IMR-90 (cell line): Measurements from ENCODE around the gene TTLL9. TPM values are rescaled to one million over a fixed set of nuclear protein-coding genes. Genes with fewer than 3 reads are reported as not detected.

Experiments
- ATAC-seq: fragments of 200-7000 bp; cut with Tn5 transposase; 2 replicates; pipeline ENCODE4 v1.9.1; 2020; ENCODE audit warnings: low read depth, mild to moderate bottlenecking, moderate library complexity
- BruUV-seq: library from RNA; stranded (reverse); fragments of 400-500 nt; replicated peaks from 2 replicates; lab custom pipeline; 2021; lab: Mats Ljungman, UMichigan
- CTCF ChIA-PET: fragments of 300-600 bp; formaldehyde crosslinking; extraction: SDS; loops from one replicate; lab custom pipeline; 2021; ENCODE audit warnings: antibody characterized with exemption; lab: Yijun Ruan, JAX
- POLR2A ChIA-PET: fragments of 300-600 bp; sonication (Branson Sonifier 250); formaldehyde crosslinking; loops from one replicate; lab custom pipeline; 2022; ENCODE audit warnings: antibody characterized with exemption; ENCODE audit not compliant: unreplicated experiment; lab: Charles Lee
- DNase-seq: peaks from one replicate; pipeline ENCODE4 v3.0.0; 2013
- H2AFZ ChIP-seq: replicated peaks from 2 replicates; pipeline ENCODE3; 2013; ENCODE audit warnings: low read length, mild to moderate bottlenecking; ENCODE audit not compliant: poor library complexity
- H2AK5ac ChIP-seq: 2 replicates; pipeline ENCODE4 v1.6.1; 2013; ENCODE audit warnings: low read depth, low read length, inconsistent platforms
- H2AK9ac ChIP-seq: replicated peaks from 2 replicates; pipeline ENCODE3; 2013; ENCODE audit warnings: mild to moderate bottlenecking, low read depth, low read length, moderate library complexity; ENCODE audit not compliant: poor library complexity
- H2BK120ac ChIP-seq: 2 replicates; pipeline ENCODE4 v1.6.1; 2013; ENCODE audit warnings: low read depth, low read length, inconsistent platforms
- H2BK15ac ChIP-seq: 3 replicates; pipeline ENCODE4 v1.6.1; 2013; ENCODE audit warnings: low read depth, low read length, inconsistent platforms
- H2BK20ac ChIP-seq: 2 replicates; pipeline ENCODE4 v1.6.1; 2013; ENCODE audit warnings: low read depth, mild to moderate bottlenecking, inconsistent platforms, low read length, moderate library complexity
- H2BK5ac ChIP-seq: 2 replicates; pipeline ENCODE4 v1.6.1; 2013; ENCODE audit warnings: mild to moderate bottlenecking, low read depth, low read length, inconsistent platforms; ENCODE audit not compliant: poor library complexity, severe bottlenecking
- H3K14ac ChIP-seq: replicated peaks from 2 replicates; pipeline ENCODE4 v1.6.1; 2013; ENCODE audit warnings: low read depth, low read length, inconsistent platforms
- H3K18ac ChIP-seq: 2 replicates; pipeline ENCODE4 v1.6.1; 2013; ENCODE audit warnings: low read depth, low read length, control low read depth
- H3K23ac ChIP-seq: 2 replicates; pipeline ENCODE4 v1.6.1; 2013; ENCODE audit warnings: low read depth, low read length, inconsistent platforms
- H3K27ac ChIP-seq: 2 replicates; pipeline ENCODE4 v1.5.1; 2013; ENCODE audit warnings: mild to moderate bottlenecking, control low read depth, low read length; ENCODE audit not compliant: insufficient read depth
- H3K27me3 ChIP-seq: 2 replicates; pipeline ENCODE4 v1.6.1; 2013; ENCODE audit warnings: low read length; ENCODE audit not compliant: control insufficient read depth, insufficient read depth
- H3K36me3 ChIP-seq: 2 replicates; pipeline ENCODE4 v1.6.1; 2013; ENCODE audit warnings: low read length, mixed read lengths; ENCODE audit not compliant: control insufficient read depth, insufficient read depth
- H3K4ac ChIP-seq: 2 replicates; pipeline ENCODE4 v1.6.1; 2013; ENCODE audit warnings: low read depth, low read length, inconsistent platforms
- H3K4me1 ChIP-seq: 2 replicates; pipeline ENCODE4 v1.6.1; 2013; ENCODE audit warnings: low read length, mixed read lengths; ENCODE audit not compliant: control insufficient read depth, insufficient read depth
- H3K4me2 ChIP-seq: 2 replicates; pipeline ENCODE4 v1.6.1; 2013; ENCODE audit warnings: low read depth, mild to moderate bottlenecking, control low read depth, low read length, moderate library complexity
- H3K4me3 ChIP-seq: 2 replicates; pipeline ENCODE4 v1.5.1; 2013; ENCODE audit warnings: low read depth, mild to moderate bottlenecking, control low read depth, low read length, moderate library complexity; ENCODE audit not compliant: insufficient read depth
- H3K56ac ChIP-seq: 2 replicates; pipeline ENCODE4 v1.6.1; 2013; ENCODE audit warnings: low read length, inconsistent platforms; ENCODE audit not compliant: insufficient read depth; ENCODE audit errors: extremely low read depth
- H3K79me1 ChIP-seq, 2 experiments: 2 replicates each; pipeline ENCODE4 v1.6.1; 2013; ENCODE audit warnings: low read length in 2 of 2, inconsistent platforms in 1 of 2, low read depth in 1 of 2
- H3K9ac ChIP-seq: 2 replicates; pipeline ENCODE4 v1.6.1; 2013; ENCODE audit warnings: low read depth, low read length, control low read depth
- H3K9me1 ChIP-seq: 2 replicates; pipeline ENCODE4 v1.6.1; 2013; ENCODE audit warnings: low read length, inconsistent platforms; ENCODE audit not compliant: insufficient read depth
- H3K9me3 ChIP-seq: 2 replicates; pipeline ENCODE4 v1.6.1; 2013; ENCODE audit warnings: low read length; ENCODE audit not compliant: control insufficient read depth, insufficient read depth
- H4K20me1 ChIP-seq: 2 replicates; pipeline ENCODE4 v1.6.1; 2013; ENCODE audit warnings: low read length, inconsistent platforms; ENCODE audit not compliant: insufficient read depth
- H4K5ac ChIP-seq: 2 replicates; pipeline ENCODE4 v1.6.1; 2013; ENCODE audit warnings: mild to moderate bottlenecking, low read depth, low read length, control low read depth
- H4K8ac ChIP-seq, 2 experiments: 2 replicates each; pipeline ENCODE4 v1.6.1; 2013; ENCODE audit warnings: low read depth in 2 of 2, low read length in 2 of 2, control low read depth in 1 of 2, inconsistent platforms in 1 of 2
- H4K91ac ChIP-seq: 2 replicates; pipeline ENCODE4 v1.6.1; 2013; ENCODE audit warnings: low read depth, low read length, inconsistent platforms; ENCODE audit not compliant: insufficient read depth
- CEBPB ChIP-seq: IDR thresholded peaks from 2 replicates; pipeline ENCODE4 v1.6.1; 2012; ENCODE audit warnings: low read depth, low read length, improper control_type of control experiment
- CTCF ChIP-seq: conservative IDR thresholded peaks from 2 replicates; pipeline ENCODE4 v1.5.1; 2012; ENCODE audit warnings: mild to moderate bottlenecking, low read depth, low read length, improper control_type of control experiment
- ELK1 ChIP-seq: fragments of 150-350 bp; IDR thresholded peaks from 2 replicates; pipeline ENCODE4 v1.6.1; 2016; ENCODE audit warnings: low read depth, mild to moderate bottlenecking, low read length, moderate library complexity, borderline replicate concordance
- FOS ChIP-seq: fragments of 150-350 bp; IDR thresholded peaks from 2 replicates; pipeline ENCODE4 v1.6.1; 2016; ENCODE audit warnings: low read depth, low read length
- MAZ ChIP-seq: IDR thresholded peaks from 2 replicates; pipeline ENCODE4 v1.6.1; 2012; ENCODE audit warnings: low read depth, mild to moderate bottlenecking, low read length, improper control_type of control experiment, moderate library complexity, borderline replicate concordance
- NFE2L2 ChIP-seq: fragments of 150-350 bp; IDR thresholded peaks from 2 replicates; pipeline ENCODE4 v1.6.1; 2016; ENCODE audit warnings: low read depth, mild to moderate bottlenecking, low read length
- POLR2A ChIP-seq: IDR thresholded peaks from 2 replicates; pipeline ENCODE4 v1.6.1; 2012; ENCODE audit warnings: mild to moderate bottlenecking, low read depth, low read length
- RAD21 ChIP-seq: IDR thresholded peaks from 2 replicates; pipeline ENCODE4 v1.6.1; 2012; ENCODE audit warnings: low read length, improper control_type of control experiment
- RFX5 ChIP-seq: IDR thresholded peaks from 2 replicates; pipeline ENCODE4 v1.8.0; 2012; ENCODE audit warnings: low read depth, mild to moderate bottlenecking, low read length, moderate library complexity
- USF2 ChIP-seq: fragments of 150-350 bp; IDR thresholded peaks from 2 replicates; pipeline ENCODE4 v1.6.1; 2017; ENCODE audit warnings: mild to moderate bottlenecking, antibody characterized with exemption, low read length, low read depth
- WGBS, 2 experiments: methylation state at CpG; one replicate each; pipeline versions ENCODE4 v1.1.5 to v1.1.7; 2013; ENCODE audit warnings: missing lambda C conversion rate in 2 of 2; ENCODE audit not compliant: insufficient read length in 1 of 2; ENCODE audit errors: extremely low coverage in 2 of 2; 5-methylcytosine and 5-hydroxymethylcytosine counted together
- dilution Hi-C: fragments of 300-500 bp; cut with HindIII; formaldehyde crosslinking; loops from one replicate; pipeline ENCODE4 v1.14.3; 2018; ENCODE audit warnings: low sequenced_read_pairs; ENCODE audit not compliant: unreplicated experiment
- in situ Hi-C: fragments of 300-500 bp; cut with MboI; formaldehyde crosslinking; loops from 3 replicates; pipeline ENCODE4 v1.14.3; 2019; ENCODE audit warnings: low sequenced_read_pairs, inconsistent platforms, mixed read lengths
- intact Hi-C: fragments of 100-400 bp; cut with micrococcal nuclease; formaldehyde crosslinking; loops from 2 replicates; pipeline ENCODE4 v1.10.0; 2022
- polyA plus RNA-seq, 3 experiments: library from polyadenylated mRNA; depleted of rRNA; stranded (reverse); fragments of >200 nt; gene quantifications; 2 replicates each; pipeline ENCODE4 v1.2.3, GENCODE V29; 2012; ENCODE audit warnings: low replicate concordance in 1 of 3
- total RNA-seq: library from RNA; depleted of rRNA; stranded (reverse); fragments of >200 nt; gene quantifications from 2 replicates; pipeline ENCODE4 v1.2.3, GENCODE V29; 2012

TTLL9 gene
- total and polyA plus RNA-seq, 2 of the 4 experiments (the other 2 are of a cell fraction): not detected

GRCh38 chr20:31977080-31977479 lies 106.6 kb downstream of the TTLL9 start:
- H4K20me1 ChIP-seq: no peaks in the 10 kb centered on the region
- H3K79me1 ChIP-seq: no peaks in the 10 kb centered on the region
- no peaks in the 10 kb centered on the region for H3K9me3 ChIP-seq
- no peak for ATAC-seq
- no peak overlapping the region for H3K27ac ChIP-seq
- peaks cover 39% of the 10 kb centered on the region for H3K27me3 ChIP-seq
- no TSS peak for BruUV-seq
- H3K4me2 ChIP-seq: no peak overlapping the region
- dilution Hi-C loops (no loop called here), in situ Hi-C loops (no loop called here), intact Hi-C loops (no loop called here)
- no peaks in the 10 kb centered on the region for H3K36me3 ChIP-seq
- H3K4ac ChIP-seq: no peak overlapping the region
- H2BK120ac ChIP-seq: no peak overlapping the region
- no peak overlapping the region for H2BK5ac ChIP-seq
- WGBS, 2 experiments: 50% methylated on average over 1 of the region's 4 CpGs; no CpG with 5 or more reads in 1 of the 2 experiments
- H3K9ac ChIP-seq: no peak overlapping the region
- H2AFZ ChIP-seq: no peak overlapping the region
- TF ChIP-seq USF2 (no peak), CEBPB (no peak), FOS (no peak), POLR2A (no peak), MAZ (no peak), RAD21 (no peak), ELK1 (no peak), NFE2L2 (no peak), RFX5 (no peak), CTCF (no peak)
- no peak overlapping the region for H2BK20ac ChIP-seq
- H3K14ac ChIP-seq: no peak overlapping the region
- no peak overlapping the region for H2BK15ac ChIP-seq
- no peak overlapping the region for H4K8ac ChIP-seq
- no peak for DNase-seq
- H3K23ac ChIP-seq: no peak overlapping the region
- no peak overlapping the region for H4K91ac ChIP-seq
- H3K9me1 ChIP-seq: no peaks in the 10 kb centered on the region
- no peaks in the 10 kb centered on the region; the same call in 1 of the 2 replicates for H3K4me1 ChIP-seq
- CTCF ChIA-PET: no interaction called here
- no peak overlapping the region for H4K5ac ChIP-seq
- H2AK9ac ChIP-seq: no peak overlapping the region
- POLR2A ChIA-PET: no interaction called here
- no peak overlapping the region for H3K56ac ChIP-seq
- no peak overlapping the region for H3K18ac ChIP-seq
- no peak overlapping the region for H2AK5ac ChIP-seq
- H3K4me3 ChIP-seq: no peak overlapping the region
